HepG2 (cell line): Measurements from ENCODE around the gene MYH9. TPM values are rescaled to one million over a fixed set of nuclear protein-coding genes. Genes with fewer than 3 reads are reported as not detected.

Source experiments
- DNMT1 ChIP-seq: sonication (generic); formaldehyde crosslinking; IDR thresholded peaks from 2 replicates; pipeline ENCODE4 v1.5.1; 2020; ENCODE audit warnings: mild to moderate bottlenecking, missing genetic modification reagents
- HMGXB3 ChIP-seq: sonication (generic); formaldehyde crosslinking; IDR thresholded peaks from 2 replicates; pipeline ENCODE4 v1.4.0; 2020; ENCODE audit warnings: missing genetic modification reagents, borderline replicate concordance
- KLF12 ChIP-seq: sonication (generic); formaldehyde crosslinking; IDR thresholded peaks from 2 replicates; pipeline ENCODE4 v1.4.0; 2020; ENCODE audit warnings: missing genetic modification reagents, borderline replicate concordance
- MTA3 ChIP-seq: sonication (generic); formaldehyde crosslinking; IDR thresholded peaks from 2 replicates; pipeline ENCODE4 v1.4.0; 2020; ENCODE audit warnings: missing genetic modification reagents
- NCOR1 ChIP-seq: fragments of 200-600 bp; sonication (generic); IDR thresholded peaks from 2 replicates; pipeline ENCODE4 v1.7.0; 2017; ENCODE audit warnings: antibody characterized with exemption, low read length, borderline replicate concordance
- SIN3B ChIP-seq: fragments of 150-350 bp; IDR thresholded peaks from 2 replicates; pipeline ENCODE4 v1.6.1; 2014; ENCODE audit warnings: low read length
- SMYD3 ChIP-seq: sonication (generic); formaldehyde crosslinking; IDR thresholded peaks from 2 replicates; pipeline ENCODE4 v1.8.1; 2023; ENCODE audit warnings: mild to moderate bottlenecking, missing genetic modification reagents
- ZBTB38 ChIP-seq: sonication (generic); formaldehyde crosslinking; IDR thresholded peaks from 2 replicates; pipeline ENCODE4 v1.5.1; 2020; ENCODE audit warnings: mild to moderate bottlenecking, missing genetic modification reagents
- ZC3H4 ChIP-seq: sonication (generic); formaldehyde crosslinking; IDR thresholded peaks from 2 replicates; pipeline ENCODE4 v1.4.0; 2020; ENCODE audit warnings: missing genetic modification reagents, borderline replicate concordance
- ZFP36L2 ChIP-seq: sonication (generic); formaldehyde crosslinking; IDR thresholded peaks from 2 replicates; pipeline ENCODE4 v1.4.0; 2020; ENCODE audit warnings: missing genetic modification reagents
- ZGPAT ChIP-seq: IDR thresholded peaks from 2 replicates; pipeline ENCODE4 v1.6.1; 2016; ENCODE audit warnings: mild to moderate bottlenecking
- ZNF207 ChIP-seq: fragments of 450-650 bp; IDR thresholded peaks from 2 replicates; pipeline ENCODE4 v1.6.1; 2016; ENCODE audit warnings: antibody characterized with exemption, borderline replicate concordance
- ZNF317 ChIP-seq: sonication (generic); formaldehyde crosslinking; IDR thresholded peaks from 2 replicates; pipeline ENCODE4 v1.5.0; 2020; ENCODE audit warnings: mild to moderate bottlenecking, missing genetic modification reagents
- ZNF703 ChIP-seq: sonication (generic); formaldehyde crosslinking; IDR thresholded peaks from 2 replicates; pipeline ENCODE4 v1.5.1; 2020; ENCODE audit warnings: missing genetic modification reagents, mild to moderate bottlenecking, moderate library complexity, borderline replicate concordance
- polyA plus RNA-seq, 8 experiments: library from polyadenylated mRNA; depleted of rRNA in 3 of 8; stranded (reverse) in 7 of 8; unstranded in 1 of 8; fragments of >200 nt; fragmentation: Illumina TruSeq in 4 of 8; extraction: Trizol in 4 of 8; gene quantifications; 2 replicates each; pipeline versions ENCODE4 v1.2.1 to v1.2.3, GENCODE V29; 2011 to 2016; ENCODE audit warnings: low read depth in 4 of 8, missing spikeins in 1 of 8, mixed read lengths in 1 of 8; ENCODE audit not compliant: insufficient read depth in 1 of 8
- total RNA-seq, 5 experiments: library from RNA; depleted of rRNA; stranded (reverse); fragments of >200 nt; fragmentation: Illumina TruSeq; extraction: Trizol; gene quantifications; 2 replicates each; pipeline ENCODE4 v1.2.3, GENCODE V29; 2016; ENCODE audit warnings: low read depth in 1 of 5
- TF ChIP-seq, protein P1 (sequence below): sonication (generic); formaldehyde crosslinking; IDR thresholded peaks from 2 replicates; pipeline ENCODE4 v1.5.0; 2020; ENCODE audit warnings: missing genetic modification reagents, mild to moderate bottlenecking, borderline replicate concordance
- TF ChIP-seq, protein P2 (sequence below): sonication (generic); formaldehyde crosslinking; conservative IDR thresholded peaks from 2 replicates; pipeline ENCODE4 v1.4.0; 2020; ENCODE audit warnings: missing genetic modification reagents
- TF ChIP-seq, protein P3 (sequence below): sonication (generic); formaldehyde crosslinking; IDR thresholded peaks from 2 replicates; pipeline ENCODE4 v1.4.0; 2020; ENCODE audit warnings: missing genetic modification reagents
- TF ChIP-seq, protein P4 (sequence below): sonication (generic); formaldehyde crosslinking; IDR thresholded peaks from 2 replicates; pipeline ENCODE4 v1.5.0; 2020; ENCODE audit warnings: missing genetic modification reagents

The MYH9 gene
- total and polyA plus RNA-seq, 2 of the 13 experiments (the other 11 are each of a cell fraction or from before 2014, with no cell fraction given) = 50.7 to 98.5 TPM

DNA sequence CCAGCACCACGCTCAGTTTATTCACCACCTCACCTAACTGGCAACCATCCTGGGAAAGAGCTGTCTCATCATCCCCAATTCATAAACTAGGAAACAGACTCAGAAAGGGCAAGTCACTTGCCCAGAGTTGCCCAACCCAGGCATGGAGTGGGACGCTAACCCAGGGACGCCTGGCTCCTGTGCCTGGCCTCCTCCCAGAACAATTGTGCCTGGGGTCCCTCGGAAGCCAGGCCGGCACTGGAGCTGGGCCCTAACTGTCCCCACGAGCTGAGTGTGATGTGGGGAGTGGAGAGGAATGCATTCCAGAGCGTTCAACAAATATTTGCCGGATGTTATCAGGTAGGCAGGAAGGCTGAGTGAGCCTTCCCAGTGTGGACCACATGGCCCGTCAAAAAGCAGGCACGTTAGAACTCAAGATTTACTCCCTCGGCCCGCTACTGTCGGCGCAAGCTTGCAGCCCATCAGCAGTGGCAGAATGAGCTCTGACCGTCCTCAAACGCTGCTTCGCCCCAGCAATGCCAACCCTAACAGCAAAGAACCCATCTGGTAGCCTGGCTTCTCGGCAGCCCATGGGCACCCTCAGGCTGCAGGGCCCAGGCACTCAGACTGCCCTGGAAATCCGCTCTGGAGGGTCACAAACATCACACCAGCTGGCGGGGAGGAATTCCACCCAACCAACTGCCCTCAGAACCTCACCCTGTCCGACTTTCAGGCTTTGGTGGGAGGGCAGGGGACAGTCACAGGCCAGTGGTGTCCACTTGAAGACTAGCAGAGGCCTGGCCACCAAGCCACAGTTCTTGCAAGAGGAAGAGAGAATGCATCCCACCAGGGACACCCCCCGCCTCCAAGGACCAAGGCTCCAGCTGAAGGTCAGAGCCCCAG lies 35.6 kb downstream of the MYH9 start (continued):
- TF ChIP-seq ZC3H4 (CRISPR knock-in tag) = peak; percentile 23; the same call in 1 of the 2 replicates
- TF ChIP-seq ZNF703 (CRISPR knock-in tag) = no peak
- TF ChIP-seq, protein P1, sequence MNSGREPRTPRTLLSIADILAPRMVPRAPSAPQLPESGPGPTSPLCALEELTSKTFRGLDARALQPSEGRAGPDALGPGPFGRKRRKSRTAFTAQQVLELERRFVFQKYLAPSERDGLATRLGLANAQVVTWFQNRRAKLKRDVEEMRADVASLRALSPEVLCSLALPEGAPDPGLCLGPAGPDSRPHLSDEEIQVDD (CRISPR knock-in tag) = no peak
- TF ChIP-seq, protein P2, sequence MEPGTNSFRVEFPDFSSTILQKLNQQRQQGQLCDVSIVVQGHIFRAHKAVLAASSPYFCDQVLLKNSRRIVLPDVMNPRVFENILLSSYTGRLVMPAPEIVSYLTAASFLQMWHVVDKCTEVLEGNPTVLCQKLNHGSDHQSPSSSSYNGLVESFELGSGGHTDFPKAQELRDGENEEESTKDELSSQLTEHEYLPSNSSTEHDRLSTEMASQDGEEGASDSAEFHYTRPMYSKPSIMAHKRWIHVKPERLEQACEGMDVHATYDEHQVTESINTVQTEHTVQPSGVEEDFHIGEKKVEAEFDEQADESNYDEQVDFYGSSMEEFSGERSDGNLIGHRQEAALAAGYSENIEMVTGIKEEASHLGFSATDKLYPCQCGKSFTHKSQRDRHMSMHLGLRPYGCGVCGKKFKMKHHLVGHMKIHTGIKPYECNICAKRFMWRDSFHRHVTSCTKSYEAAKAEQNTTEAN (CRISPR knock-in tag) = peak; percentile 92
- TF ChIP-seq HMGXB3 (CRISPR knock-in tag) = no peak
- TF ChIP-seq MTA3 (CRISPR knock-in tag) = no peak
- no peak for TF ChIP-seq ZNF207
- no peak for TF ChIP-seq ZFP36L2 (CRISPR knock-in tag)
- no peak for TF ChIP-seq SIN3B
- no peak for TF ChIP-seq NCOR1
- no peak for TF ChIP-seq DNMT1 (CRISPR knock-in tag)
- TF ChIP-seq ZGPAT (CRISPR knock-in tag) = peak; percentile 67
- TF ChIP-seq, protein P3, sequence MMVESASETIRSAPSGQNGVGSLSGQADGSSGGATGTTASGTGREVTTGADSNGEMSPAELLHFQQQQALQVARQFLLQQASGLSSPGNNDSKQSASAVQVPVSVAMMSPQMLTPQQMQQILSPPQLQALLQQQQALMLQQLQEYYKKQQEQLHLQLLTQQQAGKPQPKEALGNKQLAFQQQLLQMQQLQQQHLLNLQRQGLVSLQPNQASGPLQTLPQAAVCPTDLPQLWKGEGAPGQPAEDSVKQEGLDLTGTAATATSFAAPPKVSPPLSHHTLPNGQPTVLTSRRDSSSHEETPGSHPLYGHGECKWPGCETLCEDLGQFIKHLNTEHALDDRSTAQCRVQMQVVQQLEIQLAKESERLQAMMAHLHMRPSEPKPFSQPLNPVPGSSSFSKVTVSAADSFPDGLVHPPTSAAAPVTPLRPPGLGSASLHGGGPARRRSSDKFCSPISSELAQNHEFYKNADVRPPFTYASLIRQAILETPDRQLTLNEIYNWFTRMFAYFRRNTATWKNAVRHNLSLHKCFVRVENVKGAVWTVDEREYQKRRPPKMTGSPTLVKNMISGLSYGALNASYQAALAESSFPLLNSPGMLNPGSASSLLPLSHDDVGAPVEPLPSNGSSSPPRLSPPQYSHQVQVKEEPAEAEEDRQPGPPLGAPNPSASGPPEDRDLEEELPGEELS (CRISPR knock-in tag) = peak; percentile 91
- TF ChIP-seq, protein P4, sequence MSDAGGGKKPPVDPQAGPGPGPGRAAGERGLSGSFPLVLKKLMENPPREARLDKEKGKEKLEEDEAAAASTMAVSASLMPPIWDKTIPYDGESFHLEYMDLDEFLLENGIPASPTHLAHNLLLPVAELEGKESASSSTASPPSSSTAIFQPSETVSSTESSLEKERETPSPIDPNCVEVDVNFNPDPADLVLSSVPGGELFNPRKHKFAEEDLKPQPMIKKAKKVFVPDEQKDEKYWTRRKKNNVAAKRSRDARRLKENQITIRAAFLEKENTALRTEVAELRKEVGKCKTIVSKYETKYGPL (CRISPR knock-in tag) = no peak
- peak; percentile 67 for TF ChIP-seq ZNF317 (CRISPR knock-in tag)
- 0 out of 2 replicates have a peak, but pooled peaks have one; percentile 52 for TF ChIP-seq KLF12 (CRISPR knock-in tag)
- TF ChIP-seq ZBTB38 (CRISPR knock-in tag) = no peak; the same call in 1 of the 2 replicates
- TF ChIP-seq SMYD3 (CRISPR knock-in tag) = no peak
